BLaER1 (cell line): ENCODE measurements around the gene VPS54.

Experiments
- H3K27ac ChIP-seq: shearing (Covaris generic); formaldehyde crosslinking; 2 replicates; pipeline ENCODE4 v1.8.1; 2022
- H3K27me3 ChIP-seq: shearing (Covaris generic); formaldehyde crosslinking; 2 replicates; pipeline ENCODE4 v1.8.1; 2022
- H3K36me3 ChIP-seq: shearing (Covaris generic); formaldehyde crosslinking; 2 replicates; pipeline ENCODE4 v1.8.1; 2022
- H3K4me1 ChIP-seq: shearing (Covaris generic); formaldehyde crosslinking; 2 replicates; pipeline ENCODE4 v1.8.1; 2022
- H3K4me2 ChIP-seq: shearing (Covaris generic); formaldehyde crosslinking; 2 replicates; pipeline ENCODE4 v1.8.1; 2022
- H3K4me3 ChIP-seq: shearing (Covaris generic); formaldehyde crosslinking; 2 replicates; pipeline ENCODE4 v1.8.1; 2022
- H3K9ac ChIP-seq: shearing (Covaris generic); formaldehyde crosslinking; 2 replicates; pipeline ENCODE4 v1.8.1; 2022
- H3K9me3 ChIP-seq: shearing (Covaris generic); formaldehyde crosslinking; 2 replicates; pipeline ENCODE4 v1.8.1; 2022
- H4K20me1 ChIP-seq: shearing (Covaris generic); formaldehyde crosslinking; 2 replicates; pipeline ENCODE4 v1.8.1; 2022
- Cebpa-rat ChIP-seq: shearing (Covaris generic); IDR thresholded peaks from 2 replicates; pipeline ENCODE4 v1.8.1; 2022

Gene VPS54

DNA sequence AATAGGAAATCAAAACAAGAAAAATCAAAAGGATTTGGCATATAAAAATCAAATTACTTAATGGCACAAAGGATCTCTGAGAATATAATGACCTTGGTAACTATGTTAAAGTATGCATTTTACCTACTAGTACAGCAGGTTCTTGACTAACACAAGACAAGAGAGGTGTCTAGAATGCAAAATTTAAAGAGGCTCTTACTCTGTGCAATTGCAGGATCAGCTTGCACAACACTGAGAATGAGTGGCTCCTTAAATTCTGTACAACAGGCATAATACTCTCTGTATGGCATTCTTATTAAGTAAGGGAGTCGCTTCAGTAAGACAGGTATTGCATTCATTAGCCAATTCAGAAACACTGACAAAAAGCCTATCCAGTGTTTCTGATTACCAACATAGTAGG lies 104.9 kb downstream of the VPS54 start:
- Histone ChIP-seq H3K27me3 (no peaks in the 10 kb centered on the region), H3K4me1 (no peaks in the 10 kb centered on the region), H4K20me1 (no peaks in the 10 kb centered on the region), H3K36me3 (peaks cover 65% of the 10 kb centered on the region), H3K4me2 (no peak overlapping the region), H3K4me3 (no peak overlapping the region), H3K9me3 (no peaks in the 10 kb centered on the region), H3K27ac (no peak overlapping the region), H3K9ac (no peak overlapping the region)
- TF ChIP-seq Cebpa-rat, result no peak

DNA sequence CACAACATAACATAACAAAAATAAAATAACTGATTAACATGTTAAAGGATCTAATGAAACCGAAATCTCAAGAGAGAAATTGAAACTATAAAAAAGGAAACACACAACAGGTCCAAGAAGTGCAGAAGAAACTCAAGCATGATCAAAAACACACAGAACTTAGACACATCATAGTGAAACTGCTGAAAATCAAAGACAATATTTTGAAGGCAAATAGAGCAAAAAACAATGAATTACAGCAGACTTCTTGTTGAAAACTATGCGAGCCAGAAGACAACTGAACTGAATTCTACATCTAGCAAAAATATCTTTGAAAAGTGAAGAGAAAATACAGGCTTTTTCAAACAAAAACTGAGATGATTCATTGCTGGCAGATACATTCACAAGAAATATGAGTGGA lies 116.2 kb downstream of the VPS54 start:
- H3K4me1 ChIP-seq, result no peaks in the 10 kb centered on the region
- no peak for TF ChIP-seq Cebpa-rat
- no peak overlapping the region for H3K27ac ChIP-seq
- no peak overlapping the region for H3K4me2 ChIP-seq
- peaks cover 67% of the 10 kb centered on the region for H3K36me3 ChIP-seq
- no peaks in the 10 kb centered on the region for H3K27me3 ChIP-seq
- no peaks in the 10 kb centered on the region for H4K20me1 ChIP-seq
- no peak overlapping the region for H3K9ac ChIP-seq
- H3K4me3 ChIP-seq, result no peak overlapping the region
- H3K9me3 ChIP-seq, result peaks cover 17% of the 10 kb centered on the region

DNA sequence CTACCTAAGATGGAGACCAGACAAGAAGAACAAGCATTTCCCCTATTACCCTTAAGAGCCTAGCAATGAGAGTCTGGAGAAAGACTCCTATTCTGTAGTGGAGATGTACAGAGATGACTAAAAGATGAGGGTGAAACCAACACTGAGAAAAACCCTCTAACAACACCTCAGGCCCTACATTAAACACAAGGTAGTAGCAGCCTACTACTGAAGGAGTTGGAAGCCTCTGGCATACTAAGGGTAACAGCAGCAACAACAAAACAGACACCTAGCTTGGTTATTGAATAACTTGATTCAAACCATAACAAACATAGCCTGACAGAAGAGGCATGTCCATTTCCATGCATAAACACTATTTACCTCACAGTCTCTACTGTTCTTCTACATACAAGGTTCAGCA lies 117.1 kb downstream of the VPS54 start:
- Histone ChIP-seq H3K27me3 (no peaks in the 10 kb centered on the region), H3K4me3 (no peak overlapping the region), H3K4me1 (no peaks in the 10 kb centered on the region), H3K27ac (no peak overlapping the region), H3K36me3 (peaks cover 69% of the 10 kb centered on the region), H3K9me3 (peaks cover 17% of the 10 kb centered on the region), H4K20me1 (no peaks in the 10 kb centered on the region), H3K9ac (no peak overlapping the region), H3K4me2 (no peak overlapping the region)
- no peak for TF ChIP-seq Cebpa-rat

DNA sequence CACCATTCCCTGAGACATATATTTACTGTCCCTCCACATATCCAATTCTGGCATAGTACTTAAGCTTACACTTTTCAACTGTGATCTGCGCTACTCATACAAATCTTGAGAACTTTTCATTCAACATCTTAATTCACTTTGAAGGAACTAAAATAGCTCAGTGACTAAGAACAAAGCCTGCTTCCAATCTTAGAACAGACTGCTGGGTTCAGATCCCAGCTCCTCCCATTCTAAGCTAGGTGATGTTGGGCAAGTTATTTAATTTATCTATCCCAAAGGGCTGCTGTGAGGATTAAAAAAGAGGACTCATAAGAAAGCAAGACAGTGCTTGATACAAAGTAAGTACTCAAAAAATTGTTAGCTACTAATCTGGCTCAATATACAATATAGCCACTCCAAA lies 119.6 kb downstream of the VPS54 start:
- Histone ChIP-seq H3K4me2 (no peak overlapping the region), H4K20me1 (no peaks in the 10 kb centered on the region), H3K9ac (no peak overlapping the region), H3K4me3 (no peak overlapping the region), H3K36me3 (peaks cover 75% of the 10 kb centered on the region), H3K4me1 (no peaks in the 10 kb centered on the region), H3K27ac (no peak overlapping the region), H3K9me3 (peaks cover 17% of the 10 kb centered on the region), H3K27me3 (no peaks in the 10 kb centered on the region)
- no peak for TF ChIP-seq Cebpa-rat

DNA sequence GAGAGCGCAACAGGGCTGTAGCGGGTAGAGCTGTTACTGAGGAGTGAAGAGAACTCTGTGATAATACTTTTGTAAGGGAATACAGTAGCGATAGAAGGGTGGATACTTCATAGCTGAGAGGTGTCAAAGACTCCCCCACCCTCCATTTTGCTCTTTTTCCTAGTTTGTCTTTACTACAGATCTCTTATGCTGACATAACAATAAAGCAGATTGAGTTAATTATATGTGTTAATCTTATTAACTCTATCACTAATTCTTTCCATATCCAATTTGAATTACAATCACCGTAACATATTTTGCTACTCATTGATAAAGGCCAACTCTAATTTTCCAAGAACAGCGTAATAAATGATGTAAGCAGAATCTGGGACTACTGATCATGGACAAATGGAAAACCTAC lies 120.4 kb downstream of the VPS54 start:
- no peak for TF ChIP-seq Cebpa-rat
- no peak overlapping the region for H3K27ac ChIP-seq

DNA sequence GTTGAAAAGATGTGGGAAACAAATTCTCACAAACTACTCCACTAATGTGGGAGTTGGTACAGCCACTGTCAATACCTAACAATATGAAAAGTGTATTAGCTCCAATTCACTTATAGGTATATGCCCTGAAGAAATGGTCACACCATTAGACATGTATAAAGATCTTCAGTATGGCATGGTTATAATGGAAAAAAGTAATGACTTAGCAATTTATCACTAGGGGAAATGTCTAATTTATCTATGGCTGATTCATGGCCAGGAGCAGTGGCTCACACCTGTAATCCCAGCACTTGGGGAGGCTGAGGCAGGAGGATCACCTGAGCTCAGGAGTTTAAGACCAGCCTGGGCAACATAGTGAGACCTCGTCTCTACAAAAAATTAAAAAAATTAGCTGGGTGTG lies 125.1 kb downstream of the VPS54 start:
- H3K27ac ChIP-seq, result no peak overlapping the region
- no peak overlapping the region for H3K9ac ChIP-seq
- peaks cover 84% of the 10 kb centered on the region for H3K36me3 ChIP-seq
- 0 out of 2 replicates have a peak, but pooled peaks cover 4% of the 10 kb centered on the region for H4K20me1 ChIP-seq
- H3K4me1 ChIP-seq, result no peaks in the 10 kb centered on the region
- H3K27me3 ChIP-seq, result no peaks in the 10 kb centered on the region
- no peaks in the 10 kb centered on the region for H3K9me3 ChIP-seq
- no peak for TF ChIP-seq Cebpa-rat
- H3K4me3 ChIP-seq, result no peak overlapping the region
- H3K4me2 ChIP-seq, result no peak overlapping the region

More for the DNA sequence above, 120.4 kb downstream of the VPS54 start:
- H3K4me2 ChIP-seq, result no peak overlapping the region
- no peaks in the 10 kb centered on the region for H3K4me1 ChIP-seq
- H4K20me1 ChIP-seq, result no peaks in the 10 kb centered on the region
- H3K9ac ChIP-seq, result no peak overlapping the region
- no peak overlapping the region for H3K4me3 ChIP-seq
- no peaks in the 10 kb centered on the region for H3K27me3 ChIP-seq
- H3K36me3 ChIP-seq, result peaks cover 79% of the 10 kb centered on the region
- peaks cover 17% of the 10 kb centered on the region for H3K9me3 ChIP-seq

DNA sequence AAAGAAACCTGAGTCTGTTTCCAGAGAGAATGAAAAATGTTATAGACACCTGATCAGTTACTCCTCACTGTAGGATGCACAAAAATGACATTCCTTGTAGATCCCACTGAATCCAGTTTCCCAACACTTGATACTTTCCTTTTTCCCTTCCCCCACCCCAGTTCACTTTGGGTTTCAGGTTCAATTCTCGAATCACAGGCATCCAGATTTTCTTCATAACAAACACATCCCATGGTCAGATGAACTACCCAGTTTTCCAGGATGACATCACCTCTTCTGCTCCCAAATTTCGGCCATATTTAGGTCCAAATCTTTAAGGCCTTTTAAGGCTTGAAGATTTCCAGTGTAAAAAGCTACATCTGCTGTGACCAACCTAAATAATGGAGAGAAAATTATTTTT lies 126.1 kb downstream of the VPS54 start:
- Histone ChIP-seq H4K20me1 (peaks cover 11% of the 10 kb centered on the region; the same call in 1 of the 2 replicates), H3K4me1 (no peaks in the 10 kb centered on the region), H3K4me3 (no peak overlapping the region), H3K4me2 (no peak overlapping the region), H3K36me3 (peaks cover 84% of the 10 kb centered on the region), H3K9me3 (no peaks in the 10 kb centered on the region), H3K27me3 (no peaks in the 10 kb centered on the region), H3K27ac (no peak overlapping the region), H3K9ac (no peak overlapping the region)
- TF ChIP-seq Cebpa-rat, result no peak

DNA sequence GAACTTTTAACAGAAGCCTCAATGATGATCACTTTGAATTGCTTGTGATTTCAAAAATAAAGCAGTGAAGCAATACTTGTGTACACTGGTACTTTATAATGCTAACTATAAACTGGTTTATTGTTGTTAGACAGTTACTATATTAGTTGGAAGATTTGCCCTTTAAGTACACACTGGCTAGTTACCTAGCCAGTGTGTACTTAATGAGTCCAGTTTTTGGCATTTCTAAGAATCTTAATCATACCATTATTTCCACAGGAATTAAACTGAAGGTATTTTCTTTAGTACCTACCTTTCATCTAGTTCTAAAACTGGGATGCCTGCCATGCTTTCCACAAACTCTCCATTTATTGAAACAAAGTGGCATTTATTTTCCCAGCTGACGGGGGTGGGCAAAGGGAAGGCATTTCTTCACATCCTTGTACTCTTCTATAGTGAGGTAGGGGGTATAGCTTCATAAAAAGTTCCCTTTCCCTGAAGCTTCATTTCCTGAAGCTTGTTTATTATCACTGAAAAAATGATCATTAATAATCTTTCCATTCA lies 127.7 kb downstream of the VPS54 start:
- H3K9ac ChIP-seq, result no peak overlapping the region
- peaks cover 92% of the 10 kb centered on the region for H3K36me3 ChIP-seq
- peaks cover 11% of the 10 kb centered on the region; the same call in 1 of the 2 replicates for H4K20me1 ChIP-seq
- no peaks in the 10 kb centered on the region for H3K4me1 ChIP-seq
- no peak for TF ChIP-seq Cebpa-rat
- H3K4me3 ChIP-seq, result no peak overlapping the region
- H3K27ac ChIP-seq, result no peak overlapping the region
- no peaks in the 10 kb centered on the region for H3K9me3 ChIP-seq
- no peaks in the 10 kb centered on the region for H3K27me3 ChIP-seq
- no peak overlapping the region for H3K4me2 ChIP-seq

DNA sequence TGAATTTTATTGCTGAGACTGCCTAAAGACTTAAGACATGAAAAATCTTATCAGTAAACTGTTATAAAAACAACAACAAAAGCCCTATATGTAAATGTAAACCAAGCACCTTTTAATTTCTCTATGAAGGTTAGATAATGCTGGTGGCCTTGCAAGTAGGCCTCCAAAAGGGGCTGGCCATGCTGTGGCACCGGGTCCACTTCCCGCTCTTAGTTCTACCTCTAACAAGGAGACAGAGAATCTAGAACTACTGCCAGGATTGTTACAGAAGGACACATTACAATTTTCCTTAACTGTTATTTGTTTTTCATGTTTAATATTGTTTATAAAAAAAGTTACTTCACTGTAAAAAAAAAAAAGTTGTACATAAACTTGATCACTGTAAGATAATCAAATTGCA lies 128.6 kb downstream of the VPS54 start:
- Histone ChIP-seq H3K4me1 (no peaks in the 10 kb centered on the region), H3K4me2 (no peak overlapping the region), H3K27ac (no peak overlapping the region), H3K27me3 (no peaks in the 10 kb centered on the region), H4K20me1 (peaks cover 11% of the 10 kb centered on the region; the same call in 1 of the 2 replicates), H3K36me3 (peaks cover 92% of the 10 kb centered on the region), H3K9me3 (no peaks in the 10 kb centered on the region), H3K9ac (no peak overlapping the region), H3K4me3 (no peak overlapping the region)
- no peak for TF ChIP-seq Cebpa-rat

DNA sequence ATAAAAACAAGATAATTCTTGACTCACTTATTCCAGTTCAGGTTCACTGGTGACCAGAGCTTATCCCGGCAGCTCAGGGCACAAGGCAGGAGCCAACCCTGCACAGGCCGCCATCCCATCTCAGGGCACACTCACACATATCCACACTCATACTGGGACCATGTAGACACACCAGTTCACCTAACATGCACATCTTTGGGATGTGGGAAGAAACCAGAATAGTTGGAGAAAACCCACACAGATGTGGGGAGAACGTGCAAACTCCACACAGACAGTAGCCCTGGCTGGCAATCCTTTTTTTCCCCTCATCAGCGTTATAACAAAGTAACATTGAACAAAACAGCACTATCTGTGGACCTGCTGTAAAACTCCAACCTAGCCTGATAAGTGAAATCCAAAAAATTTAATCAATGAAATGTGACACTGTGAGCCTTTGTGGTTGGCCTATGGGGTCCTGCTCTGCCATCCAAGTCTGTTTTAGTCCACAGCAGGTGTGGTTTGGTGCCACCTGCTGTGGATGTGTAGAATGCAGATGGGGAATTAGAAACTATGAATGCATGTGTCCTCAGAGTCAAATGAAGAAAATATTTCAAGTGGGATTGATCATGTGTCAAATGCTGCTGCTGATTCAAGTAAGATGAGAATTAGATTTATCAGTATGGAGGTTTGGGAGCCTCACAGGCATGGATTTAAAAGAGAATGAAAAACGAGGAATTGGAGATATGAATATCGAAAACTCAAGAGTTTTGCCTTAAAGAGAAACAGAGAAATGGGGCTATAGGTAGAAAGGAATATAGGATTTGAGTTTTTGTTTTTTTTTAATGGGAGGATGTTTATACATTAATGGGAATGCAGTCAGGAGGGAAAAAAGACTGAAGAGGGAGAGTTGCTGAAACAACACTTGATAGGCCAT lies 130.5 kb downstream of the VPS54 start:
- H3K27me3 ChIP-seq, result no peaks in the 10 kb centered on the region
- no peak overlapping the region for H3K4me2 ChIP-seq
- no peak for TF ChIP-seq Cebpa-rat
- no peaks in the 10 kb centered on the region for H3K9me3 ChIP-seq
- no peak overlapping the region for H3K9ac ChIP-seq
- no peak overlapping the region for H3K27ac ChIP-seq
- no peak overlapping the region for H3K4me3 ChIP-seq
- peaks cover 94% of the 10 kb centered on the region for H3K36me3 ChIP-seq
- peaks cover 11% of the 10 kb centered on the region; the same call in 1 of the 2 replicates for H4K20me1 ChIP-seq
- H3K4me1 ChIP-seq, result no peaks in the 10 kb centered on the region
